Right atrium auricular region (tissue), 2 donors: ENCODE results near the gene HCFC1. TPM values are rescaled to one million over a fixed set of nuclear protein-coding genes. Genes with fewer than 3 reads are reported as not detected.

Source experiments
- DNase-seq: peaks from one replicate; pipeline ENCODE4 v3.0.0-alpha.2; 2019; ENCODE audit warnings: low spot score
- H3K27ac ChIP-seq, 2 donors: fragments of 200-600 bp; sonication (generic); 1 replicate in 1 of 2; 2 replicates in 1 of 2; pipeline ENCODE4 v1.5.1; 2016 to 2019
- H3K27me3 ChIP-seq, 2 donors: fragments of 200-600 bp; sonication (generic); one replicate each; pipeline versions ENCODE4 v1.5.1 to v1.6.0; 2017 to 2019
- H3K36me3 ChIP-seq: fragments of 200-600 bp; sonication (generic); one replicate; pipeline ENCODE4 v1.5.1; 2016
- H3K4me1 ChIP-seq, 2 donors: fragments of 200-600 bp; sonication (generic); one replicate each; pipeline versions ENCODE4 v1.5.1 to v1.6.0; 2017 to 2019
- H3K4me3 ChIP-seq, 2 donors: fragments of 200-600 bp; sonication (generic); 1 replicate in 1 of 2; 2 replicates in 1 of 2; pipeline ENCODE4 v1.5.1; 2017 to 2019; ENCODE audit warnings: mild to moderate bottlenecking in 1 of 2, moderate library complexity in 1 of 2
- H3K9me3 ChIP-seq, 2 donors: fragments of 200-600 bp; sonication (generic); one replicate each; pipeline ENCODE4 v1.5.1; 2019
- total RNA-seq, 2 donors: library from RNA; depleted of rRNA; stranded (reverse); fragments of >200 nt; gene quantifications; one replicate each; pipeline ENCODE4 v1.1.0, GENCODE V29; 2016
- TF ChIP-seq, protein P1 (sequence below), 2 donors: fragments of 200-600 bp; sonication (generic); IDR thresholded peaks; one replicate each; pipeline ENCODE4 v1.5.1; 2019; ENCODE audit warnings: antibody characterized with exemption in 2 of 2

HCFC1 gene
- total RNA-seq, 2 donors from 2014 or later: 40.8 to 54.7 TPM

DNA sequence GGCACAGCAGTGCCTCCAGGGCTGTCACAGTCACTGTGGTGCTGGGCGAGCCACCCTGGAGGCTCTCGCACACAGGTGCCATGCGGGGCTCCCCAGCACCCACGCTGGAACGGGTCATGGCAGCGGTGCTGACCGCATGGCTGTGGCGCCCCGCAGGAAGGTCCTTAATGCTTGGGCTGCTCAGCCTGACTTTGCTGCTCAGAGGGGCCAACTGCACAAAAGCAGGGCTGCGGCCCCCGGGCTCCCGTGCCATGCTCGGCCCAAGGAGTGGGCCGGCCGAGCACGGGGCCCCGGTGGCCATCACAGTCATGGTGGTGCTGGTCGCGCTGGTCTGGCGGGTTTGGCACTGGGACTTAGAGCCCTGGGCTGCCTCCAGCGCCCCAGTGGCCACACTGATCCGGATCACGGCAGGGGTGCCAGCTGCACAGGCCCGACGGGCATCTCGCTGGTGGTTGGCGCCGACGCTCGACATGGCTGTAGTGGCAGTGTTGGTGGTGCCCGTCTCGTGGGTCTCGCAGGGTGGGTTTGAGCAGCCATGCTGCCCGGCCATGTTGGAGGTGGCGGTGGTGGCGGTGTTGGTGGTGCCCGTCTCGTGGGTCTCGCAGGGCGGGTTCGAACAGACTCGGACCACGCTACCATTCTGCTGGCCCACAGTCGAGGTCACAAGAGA, 16.9 kb downstream of the HCFC1 start:
- Histone ChIP-seq H3K36me3 (peaks cover 91% of the 10 kb centered on the region), H3K4me1 (peaks cover 0 to 11% of the 10 kb centered on the region in 2 donors), H3K27ac (peak overlapping the region in 1 of 2 donors; percentile 63), H3K4me3 (no peak overlapping the region), H3K27me3 (no peaks in the 10 kb centered on the region), H3K9me3 (no peaks in the 10 kb centered on the region)
- no peak for DNase-seq
- TF ChIP-seq, protein P1, sequence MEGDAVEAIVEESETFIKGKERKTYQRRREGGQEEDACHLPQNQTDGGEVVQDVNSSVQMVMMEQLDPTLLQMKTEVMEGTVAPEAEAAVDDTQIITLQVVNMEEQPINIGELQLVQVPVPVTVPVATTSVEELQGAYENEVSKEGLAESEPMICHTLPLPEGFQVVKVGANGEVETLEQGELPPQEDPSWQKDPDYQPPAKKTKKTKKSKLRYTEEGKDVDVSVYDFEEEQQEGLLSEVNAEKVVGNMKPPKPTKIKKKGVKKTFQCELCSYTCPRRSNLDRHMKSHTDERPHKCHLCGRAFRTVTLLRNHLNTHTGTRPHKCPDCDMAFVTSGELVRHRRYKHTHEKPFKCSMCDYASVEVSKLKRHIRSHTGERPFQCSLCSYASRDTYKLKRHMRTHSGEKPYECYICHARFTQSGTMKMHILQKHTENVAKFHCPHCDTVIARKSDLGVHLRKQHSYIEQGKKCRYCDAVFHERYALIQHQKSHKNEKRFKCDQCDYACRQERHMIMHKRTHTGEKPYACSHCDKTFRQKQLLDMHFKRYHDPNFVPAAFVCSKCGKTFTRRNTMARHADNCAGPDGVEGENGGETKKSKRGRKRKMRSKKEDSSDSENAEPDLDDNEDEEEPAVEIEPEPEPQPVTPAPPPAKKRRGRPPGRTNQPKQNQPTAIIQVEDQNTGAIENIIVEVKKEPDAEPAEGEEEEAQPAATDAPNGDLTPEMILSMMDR (IDR thresholded peaks at IDR 0.05): no peak

DNA sequence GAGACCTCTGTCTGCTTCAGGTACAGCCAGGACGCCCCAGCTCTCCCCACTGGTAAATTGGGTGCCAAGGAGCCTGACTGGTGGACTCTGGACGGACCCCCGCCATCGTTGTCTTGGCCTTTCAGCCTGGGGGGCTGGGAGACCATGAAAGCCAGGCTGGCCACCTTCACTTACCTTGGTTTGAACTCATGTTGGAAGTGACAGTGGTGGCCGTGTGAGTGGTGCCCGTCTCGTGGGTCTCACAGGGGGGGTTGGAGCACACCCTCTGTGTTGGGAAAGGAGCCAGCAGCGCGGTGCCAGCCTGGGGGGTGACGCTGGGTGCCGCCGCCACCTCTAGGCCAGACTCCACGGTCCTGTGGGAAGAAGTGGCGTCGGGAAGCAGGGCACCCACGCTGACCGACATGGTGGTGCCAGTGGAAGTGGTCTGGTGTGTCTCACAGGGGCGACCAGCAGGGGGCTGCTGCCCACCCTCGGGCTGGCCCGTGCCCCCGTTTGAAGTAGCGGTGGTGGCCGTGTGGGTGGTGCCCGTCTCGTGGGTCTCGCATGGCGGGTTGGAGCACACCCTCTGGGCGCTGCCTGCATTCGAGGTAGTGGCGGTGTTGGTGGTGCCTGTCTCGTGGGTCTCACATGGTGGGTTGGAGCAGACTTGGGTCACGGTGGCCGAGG, 17.6 kb downstream of the HCFC1 start:
- TF ChIP-seq, protein P1 (IDR thresholded peaks at IDR 0.05): no peak
- peaks cover 0 to 11% of the 10 kb centered on the region in 2 donors for H3K4me1 ChIP-seq
- no peaks in the 10 kb centered on the region for H3K9me3 ChIP-seq
- H3K27me3 ChIP-seq: no peaks in the 10 kb centered on the region
- DNase-seq: no peak
- H3K27ac ChIP-seq: peak overlapping the region; percentile 33 to 63
- peaks cover 91% of the 10 kb centered on the region for H3K36me3 ChIP-seq
- H3K4me3 ChIP-seq: no peak overlapping the region

DNA sequence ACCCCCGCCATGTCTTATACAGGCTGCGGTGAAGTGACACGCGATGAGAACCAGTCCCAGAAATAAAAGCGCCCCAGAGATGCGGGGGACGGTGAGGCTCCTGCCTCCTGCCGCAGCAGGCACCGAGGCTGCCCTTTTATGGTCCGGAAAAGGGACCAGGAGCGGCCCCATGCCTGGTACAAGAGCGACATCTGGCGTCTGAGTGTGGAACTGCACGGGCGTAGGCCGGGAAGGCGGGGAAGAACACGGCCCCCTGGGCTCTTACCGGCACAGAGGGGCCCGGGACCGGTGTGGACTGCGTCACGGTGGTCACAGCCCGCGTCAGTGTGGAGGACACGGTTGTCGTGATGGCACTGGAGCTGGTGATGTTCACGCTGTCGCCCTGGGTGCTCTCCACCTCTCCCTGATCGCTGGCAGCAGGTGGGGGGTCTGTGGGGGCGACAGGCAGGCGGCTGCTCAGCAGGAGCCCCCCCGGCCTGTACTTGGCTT, 18.2 kb downstream of the HCFC1 start:
- H3K4me3 ChIP-seq: no peak overlapping the region
- H3K36me3 ChIP-seq: peaks cover 87% of the 10 kb centered on the region

DNA sequence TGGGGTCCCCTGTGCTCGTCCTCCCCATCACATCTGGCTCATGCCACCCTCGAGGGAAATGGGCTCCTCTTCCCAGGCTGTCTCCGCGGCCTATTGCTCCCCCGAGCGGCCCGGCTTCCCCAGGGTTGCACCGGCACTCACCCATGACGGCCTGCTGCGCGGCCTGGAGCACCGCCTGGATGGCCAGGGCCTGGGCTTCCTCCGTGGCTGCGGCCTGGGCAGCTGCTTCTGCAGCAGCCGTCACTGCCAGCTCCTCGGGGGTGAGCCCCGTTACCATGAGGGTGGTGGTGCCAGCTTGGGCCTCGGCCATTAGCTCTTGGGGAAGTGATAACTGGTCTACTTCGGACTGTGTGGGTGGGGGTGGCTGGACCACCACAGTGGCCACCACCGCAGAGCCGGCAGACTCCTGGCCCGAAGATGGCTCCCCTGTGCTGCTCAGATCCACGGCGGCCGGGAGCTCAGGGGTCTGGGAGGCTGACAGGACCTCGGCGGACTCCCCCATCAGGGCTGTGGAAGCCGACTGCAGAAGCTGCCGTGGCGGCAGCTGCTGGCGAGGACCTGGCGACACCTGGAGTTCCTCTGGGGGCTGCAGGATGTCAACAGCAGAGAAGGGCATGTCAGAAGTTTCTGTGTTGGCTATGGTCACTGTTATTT, 19.1 kb downstream of the HCFC1 start:
- Histone ChIP-seq H3K27me3 (no peaks in the 10 kb centered on the region), H3K36me3 (peaks cover 78% of the 10 kb centered on the region), H3K9me3 (no peaks in the 10 kb centered on the region), H3K4me1 (peaks cover 0 to 11% of the 10 kb centered on the region in 2 donors), H3K4me3 (no peak overlapping the region), H3K27ac (peak overlapping the region; percentile 33 to 63)
- DNase-seq: no peak
- TF ChIP-seq, protein P1 (IDR thresholded peaks at IDR 0.05): no peak

More for the DNA sequence above, 18.2 kb downstream of the HCFC1 start:
- TF ChIP-seq, protein P1 (IDR thresholded peaks at IDR 0.05): peak; percentile 99 to 100
- no peaks in the 10 kb centered on the region for H3K9me3 ChIP-seq
- H3K27ac ChIP-seq: peak overlapping the region; percentile 33 to 63
- no peaks in the 10 kb centered on the region for H3K27me3 ChIP-seq
- peak; percentile 76 for DNase-seq
- H3K4me1 ChIP-seq: peaks cover 0 to 11% of the 10 kb centered on the region in 2 donors

DNA sequence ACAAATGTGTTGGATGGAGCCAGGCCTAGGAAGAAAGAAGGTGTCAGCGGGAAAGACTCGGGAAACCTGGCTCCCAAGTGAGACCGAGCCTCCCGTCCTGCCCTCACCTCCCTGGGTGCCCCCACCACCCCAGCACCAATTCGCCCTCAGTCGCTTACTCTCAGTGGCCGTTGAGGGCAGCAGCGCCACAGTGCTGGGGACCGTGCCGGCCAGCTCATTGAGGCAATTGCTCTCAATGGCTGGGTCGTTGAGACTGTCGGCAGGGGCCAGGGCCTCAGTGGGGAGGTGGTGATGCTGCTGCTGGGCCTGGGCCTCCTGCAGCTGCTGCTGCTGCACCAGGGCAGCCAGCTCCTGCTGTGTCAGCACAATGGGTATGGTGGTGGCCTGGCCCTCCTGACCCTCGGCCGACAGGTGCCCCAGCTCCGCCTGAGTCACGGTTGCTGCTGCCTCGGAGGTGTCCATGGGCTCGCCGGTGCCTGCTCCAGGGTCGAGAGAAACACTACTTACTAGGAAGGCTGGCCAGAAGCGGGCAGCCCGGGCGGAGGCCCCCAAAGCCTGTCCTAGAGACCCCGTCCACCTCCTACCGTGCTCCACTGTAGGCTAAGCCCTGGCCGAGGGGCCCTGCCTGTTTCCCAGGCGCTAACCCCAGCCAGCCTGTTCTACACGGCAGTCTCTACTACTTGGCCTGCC, 19.8 kb downstream of the HCFC1 start:
- Histone ChIP-seq H3K4me1 (peaks cover 0 to 11% of the 10 kb centered on the region in 2 donors), H3K4me3 (no peak overlapping the region), H3K27ac (no peak overlapping the region), H3K27me3 (no peaks in the 10 kb centered on the region), H3K9me3 (no peaks in the 10 kb centered on the region), H3K36me3 (peaks cover 72% of the 10 kb centered on the region)
- TF ChIP-seq, protein P1 (IDR thresholded peaks at IDR 0.05): no peak
- no peak for DNase-seq
